Mesenteric fat pad (tissue), 1 donor: ENCODE data around the gene KLRG1. TPM values are rescaled to one million over a fixed set of nuclear protein-coding genes. Genes with fewer than 3 reads are reported as not detected.
A peak's percentile ranks its signal among the peaks of the same experiment; 100 is the strongest.

Experiments used
- DNase-seq: peaks from one replicate; pipeline ENCODE4 v3.0.0-alpha.2; 2020; ENCODE audit warnings: low spot score
- long read RNA-seq: library from polyadenylated mRNA; unstranded; transcript quantifications from one replicate; pipeline ENCODE4 v2.0.0, GENCODE V29; 2020
- total RNA-seq: library from RNA; stranded (reverse); fragmentation: NEBNext Ultra II Directional; extraction: Animal tissue kit (Norgen Biotek cat#: 25700); gene quantifications from one replicate; pipeline ENCODE4 v1.2.1, GENCODE V29; 2021
- donor health status: DM: yes; HTN: yes; CAD: no.

The KLRG1 gene
- total RNA-seq, result 7.7 TPM
- long read RNA-seq, transcript KLRG1-202 (5 exons, 1,206 nt), result major isoform, 9 of 22 reads
- long read RNA-seq, partial matches to known transcripts, result 0 of 22 reads
- long read RNA-seq, other reads (novel, unspliced or antisense), result 9 of 22 reads

DNA sequence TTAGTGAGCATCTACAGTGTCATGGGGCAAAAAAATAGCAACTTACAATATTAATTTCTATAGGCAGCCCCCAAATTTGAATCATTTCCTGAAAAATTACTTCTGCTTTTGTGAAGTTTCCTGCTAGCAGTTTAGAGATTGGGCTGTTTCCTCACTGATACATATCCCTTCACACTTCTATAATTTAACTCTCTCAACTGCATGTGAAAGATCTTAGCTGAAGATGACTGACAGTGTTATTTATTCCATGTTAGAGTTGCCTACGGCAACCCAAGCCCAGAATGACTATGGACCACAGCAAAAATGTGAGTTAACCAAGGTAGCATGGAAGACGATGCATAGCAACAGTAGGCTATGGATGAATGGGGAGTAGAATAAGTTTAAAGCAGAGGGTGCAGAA is at the start of gene KLRG1:
KLRG1 (plus strand) TSS at position 134 of the 400 bp plus-strand sequence; CDS start at position 224, 90 bp downstream.
- DNase-seq, result no peak

DNA sequence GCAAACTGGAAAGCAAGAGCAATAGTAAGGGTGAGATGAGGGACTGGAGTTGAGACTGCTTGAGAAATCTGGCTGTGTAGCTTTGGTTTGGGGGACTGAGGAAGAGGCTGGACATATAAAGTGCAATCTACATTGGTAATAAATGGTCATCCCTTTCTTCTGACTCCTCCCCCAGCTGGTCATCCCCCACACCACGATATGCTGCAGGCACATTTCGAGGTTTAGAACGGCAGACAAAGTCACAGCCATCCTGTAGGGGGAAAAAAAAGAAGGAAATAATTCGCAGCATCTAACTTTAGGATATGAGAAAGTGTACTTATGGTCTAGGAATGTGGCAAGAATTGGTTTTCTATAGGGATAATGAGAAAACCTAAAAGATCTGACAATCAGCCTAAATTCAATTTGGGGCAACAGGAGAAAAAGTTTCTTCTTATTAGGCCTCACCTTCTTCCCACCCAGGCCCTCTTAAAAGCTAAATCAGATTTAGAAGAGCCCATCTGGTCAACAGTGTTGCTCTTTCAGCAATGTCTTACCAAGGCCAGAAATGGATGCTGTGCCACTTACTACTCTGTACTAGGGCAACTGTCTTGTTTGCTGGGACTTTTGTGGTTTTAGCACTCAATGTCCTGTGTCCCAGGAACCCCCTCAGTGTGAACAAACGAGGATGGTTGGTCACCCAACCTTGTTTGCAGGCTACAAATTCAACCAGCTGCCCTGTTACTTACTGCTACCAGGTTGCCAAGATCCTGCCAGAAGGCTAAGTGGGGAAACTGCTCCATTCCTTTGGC is 47.5 kb upstream of the KLRG1 start:
- no peak for DNase-seq

- DNase-seq, result no peak
Measured at GRCh38 chr12:8943565-8944186, 45.7 kb upstream of the KLRG1 start.

- no peak for DNase-seq
Measured at GRCh38 chr12:8946733-8947132, 42.6 kb upstream of the KLRG1 start.

DNA sequence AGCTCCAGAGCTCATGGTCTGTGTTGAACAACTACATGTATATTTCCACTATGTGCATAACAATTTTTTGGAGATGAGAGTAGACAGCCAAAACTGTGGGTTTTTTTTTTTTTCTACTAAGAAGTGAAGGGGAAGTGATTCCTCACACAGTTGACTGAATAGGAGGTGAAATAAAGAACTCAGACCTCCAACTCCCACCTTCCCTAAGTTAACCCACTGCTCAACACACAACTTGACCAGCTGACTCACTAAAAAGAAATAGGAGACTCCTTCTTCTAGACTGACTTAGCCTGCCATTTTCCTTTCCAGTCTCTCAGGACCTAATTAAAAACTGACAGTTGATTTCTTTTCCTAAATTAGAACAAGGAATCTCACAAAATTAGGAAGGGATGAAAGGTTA is 41.6 kb upstream of the KLRG1 start:
- DNase-seq, result no peak

GRCh38 chr12:8948701-8949341 is 40.5 kb upstream of the KLRG1 start:
- no peak for DNase-seq

- peak; percentile 97 for DNase-seq
Measured at GRCh38 chr12:8949342-8950220, 39.8 kb upstream of the KLRG1 start, which contains the start of gene M6PR. Gene M6PR (minus strand): TSS chr12:8949645. CDS start chr12:8946404, 3,241 bp downstream.

- no peak for DNase-seq
Measured at GRCh38 chr12:8950221-8950527, 39.2 kb upstream of the KLRG1 start.

- DNase-seq, result no peak
Measured at GRCh38 chr12:8950702-8951478, 38.5 kb upstream of the KLRG1 start.

GRCh38 chr12:8951744-8952143 is 37.6 kb upstream of the KLRG1 start:
- DNase-seq, result no peak

GRCh38 chr12:8953773-8954402 is 35.5 kb upstream of the KLRG1 start:
- no peak for DNase-seq

GRCh38 chr12:8956073-8956472 is 33.3 kb upstream of the KLRG1 start:
- DNase-seq, result no peak

- DNase-seq, result no peak
Measured at GRCh38 chr12:8956772-8957171, 32.6 kb upstream of the KLRG1 start.

DNA sequence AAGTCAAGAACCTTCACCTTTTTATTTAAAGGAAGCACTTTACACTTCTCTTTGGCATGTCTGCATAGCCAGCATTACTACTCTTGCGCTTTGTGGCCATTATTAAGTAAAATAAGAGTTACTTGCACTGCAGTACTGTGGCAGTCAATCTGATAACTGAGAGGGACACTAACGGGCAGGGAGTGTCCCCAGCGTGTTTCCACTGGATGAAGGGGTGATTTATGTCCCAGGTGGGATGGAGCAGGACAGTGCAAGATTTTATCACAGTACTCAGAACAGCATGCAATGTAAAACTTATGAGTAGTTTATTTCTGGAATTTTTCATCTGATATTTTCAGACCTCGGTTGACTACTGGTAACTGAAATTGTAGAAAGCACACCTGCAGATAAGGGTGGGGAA is 31.8 kb upstream of the KLRG1 start:
- no peak for DNase-seq

DNA sequence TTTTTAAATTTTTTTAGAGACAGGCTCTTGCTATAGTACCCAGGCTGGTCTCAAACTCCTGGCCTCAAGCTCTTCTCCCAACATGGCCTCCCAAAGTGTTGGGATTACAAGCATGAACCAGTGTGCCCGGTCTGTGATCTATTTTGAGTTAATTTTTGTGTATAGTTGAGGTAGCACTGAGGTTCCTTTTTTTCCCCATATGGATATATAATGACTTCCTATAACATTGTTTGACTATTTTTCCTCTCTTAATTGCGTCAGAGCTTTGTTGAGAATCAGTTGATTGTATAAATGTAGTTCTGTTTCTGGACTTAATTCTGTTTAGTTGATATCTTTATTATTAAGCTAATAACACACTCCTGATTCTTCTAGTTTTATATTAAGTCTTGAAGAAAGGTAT is 31.3 kb upstream of the KLRG1 start:
- no peak for DNase-seq

DNA sequence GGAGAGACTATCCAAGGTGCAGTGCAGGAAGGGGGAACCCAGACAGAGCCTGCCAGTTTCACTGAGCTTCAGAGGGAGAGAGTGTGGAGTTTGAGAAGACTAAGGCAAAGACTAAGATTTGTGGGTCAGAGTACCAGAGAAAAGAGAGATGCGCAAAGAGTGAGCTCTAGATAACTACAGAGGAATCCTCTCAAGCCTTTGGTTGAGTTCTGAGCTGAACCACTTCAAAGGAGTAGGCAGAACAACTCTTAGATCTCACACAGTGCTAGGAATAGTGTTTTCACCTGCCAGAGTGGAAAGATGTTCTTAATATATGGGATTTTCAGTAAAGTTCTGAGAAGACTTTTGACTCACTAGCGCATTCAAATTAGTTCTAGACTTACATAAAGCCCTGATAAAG is 29.2 kb upstream of the KLRG1 start:
- no peak for DNase-seq

- DNase-seq, result no peak
Measured at GRCh38 chr12:8968761-8969160, 20.6 kb upstream of the KLRG1 start.

DNA sequence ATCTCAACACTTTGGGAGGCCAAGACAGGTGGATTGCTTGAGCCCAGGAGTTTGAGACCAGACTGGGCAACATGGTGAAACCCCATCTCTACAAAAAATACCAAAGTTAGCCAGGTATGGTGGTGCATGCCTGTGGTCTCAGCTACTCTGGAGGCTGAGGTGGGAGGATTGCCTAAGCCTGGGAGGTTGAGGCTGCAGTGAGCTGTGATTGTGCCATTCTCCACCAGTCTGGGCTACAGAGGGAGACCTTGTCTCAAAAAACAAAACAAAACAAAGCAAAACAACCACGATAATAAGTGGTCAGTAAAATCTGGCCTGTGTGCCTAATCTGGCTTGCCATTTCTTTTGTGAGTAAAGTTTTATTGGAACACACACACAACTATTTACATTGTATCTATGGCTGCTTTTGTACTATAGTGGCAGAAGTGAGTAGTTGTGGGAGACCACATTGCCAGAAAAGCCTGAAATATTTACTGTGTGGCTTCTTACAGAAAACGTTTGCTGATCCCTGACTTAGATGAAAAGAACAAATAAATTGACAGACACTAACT is 19.4 kb upstream of the KLRG1 start:
- DNase-seq, result no peak

GRCh38 chr12:8970432-8970831 is 18.9 kb upstream of the KLRG1 start:
- DNase-seq, result no peak

GRCh38 chr12:8980137-8980536 is 9.2 kb upstream of the KLRG1 start:
- DNase-seq, result no peak
